ENCODE measurements around the gene PGLYRP4. TPM values are rescaled to one million over a fixed set of nuclear protein-coding genes. Genes with fewer than 3 reads are reported as not detected.

The PGLYRP4 gene
- total RNA-seq, 1 donor from 2014 or later = 0.71 TPM

DNA sequence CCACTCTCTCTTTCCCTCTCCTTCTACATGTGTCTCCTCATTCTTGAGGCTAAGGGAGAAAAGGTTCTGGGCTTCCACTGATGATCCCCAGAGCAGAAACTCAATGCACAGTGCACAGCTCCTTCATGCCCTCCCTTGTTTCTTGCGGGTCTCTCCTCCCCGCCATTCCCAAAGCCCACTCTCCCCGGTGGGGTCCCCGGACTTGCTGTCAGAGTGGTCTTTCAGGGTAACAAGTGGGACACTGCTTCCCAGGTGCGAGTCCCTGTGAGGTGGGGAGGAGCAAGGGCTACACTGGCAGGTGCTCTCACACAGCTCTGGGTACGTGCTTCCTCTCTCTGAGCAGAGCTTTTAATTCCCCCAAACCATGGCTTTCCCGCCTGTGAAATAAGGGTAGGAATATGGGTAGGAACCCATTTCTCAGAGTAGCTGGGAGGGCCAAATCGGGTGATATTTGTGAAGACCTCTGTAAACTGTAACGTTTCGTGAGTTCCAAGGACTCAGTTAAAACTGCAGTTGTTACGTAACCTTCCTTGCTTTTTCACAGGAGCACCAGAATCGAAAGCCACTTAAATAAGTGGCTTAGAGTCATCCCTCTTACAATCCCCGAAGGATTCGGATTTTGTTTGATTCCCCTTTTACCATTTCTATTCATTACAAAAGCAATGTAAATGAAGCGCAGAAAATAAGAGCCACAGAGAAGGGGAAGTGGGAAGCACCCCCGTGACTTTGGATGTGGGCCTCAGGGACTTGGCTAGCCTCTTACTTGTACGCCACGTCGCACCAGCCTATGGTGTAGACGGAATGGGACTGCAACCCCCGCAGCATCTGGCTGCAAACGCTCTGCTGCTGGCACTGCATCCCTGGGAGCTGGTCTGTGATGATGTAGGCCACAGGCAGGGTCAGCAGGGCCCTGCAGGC, 42.1 kb downstream of the PGLYRP4 start:
- Histone ChIP-seq H3K27me3 (ENCODE audit: control insufficient read depth, insufficient read depth, low read length) (no peaks in the 10 kb centered on the region), H3K4me3 (ENCODE audit: low read depth, low read length) (no peak overlapping the region), H3K36me3 (ENCODE audit: control insufficient read depth, insufficient read depth, low read length) (no peaks in the 10 kb centered on the region)
- DNase-seq (ENCODE audit: low read depth) = no peak
- TF ChIP-seq, protein P1, sequence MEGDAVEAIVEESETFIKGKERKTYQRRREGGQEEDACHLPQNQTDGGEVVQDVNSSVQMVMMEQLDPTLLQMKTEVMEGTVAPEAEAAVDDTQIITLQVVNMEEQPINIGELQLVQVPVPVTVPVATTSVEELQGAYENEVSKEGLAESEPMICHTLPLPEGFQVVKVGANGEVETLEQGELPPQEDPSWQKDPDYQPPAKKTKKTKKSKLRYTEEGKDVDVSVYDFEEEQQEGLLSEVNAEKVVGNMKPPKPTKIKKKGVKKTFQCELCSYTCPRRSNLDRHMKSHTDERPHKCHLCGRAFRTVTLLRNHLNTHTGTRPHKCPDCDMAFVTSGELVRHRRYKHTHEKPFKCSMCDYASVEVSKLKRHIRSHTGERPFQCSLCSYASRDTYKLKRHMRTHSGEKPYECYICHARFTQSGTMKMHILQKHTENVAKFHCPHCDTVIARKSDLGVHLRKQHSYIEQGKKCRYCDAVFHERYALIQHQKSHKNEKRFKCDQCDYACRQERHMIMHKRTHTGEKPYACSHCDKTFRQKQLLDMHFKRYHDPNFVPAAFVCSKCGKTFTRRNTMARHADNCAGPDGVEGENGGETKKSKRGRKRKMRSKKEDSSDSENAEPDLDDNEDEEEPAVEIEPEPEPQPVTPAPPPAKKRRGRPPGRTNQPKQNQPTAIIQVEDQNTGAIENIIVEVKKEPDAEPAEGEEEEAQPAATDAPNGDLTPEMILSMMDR (IDR thresholded peaks at IDR 0.05; ENCODE audit: insufficient read depth, low read length, poor library complexity, severe bottlenecking) = no peak

GRCh38 chr1:153305682-153306081, 43.0 kb downstream of the PGLYRP4 start:
- no peaks in the 10 kb centered on the region for H3K27me3 ChIP-seq (ENCODE audit: control insufficient read depth, insufficient read depth, low read length)

DNA sequence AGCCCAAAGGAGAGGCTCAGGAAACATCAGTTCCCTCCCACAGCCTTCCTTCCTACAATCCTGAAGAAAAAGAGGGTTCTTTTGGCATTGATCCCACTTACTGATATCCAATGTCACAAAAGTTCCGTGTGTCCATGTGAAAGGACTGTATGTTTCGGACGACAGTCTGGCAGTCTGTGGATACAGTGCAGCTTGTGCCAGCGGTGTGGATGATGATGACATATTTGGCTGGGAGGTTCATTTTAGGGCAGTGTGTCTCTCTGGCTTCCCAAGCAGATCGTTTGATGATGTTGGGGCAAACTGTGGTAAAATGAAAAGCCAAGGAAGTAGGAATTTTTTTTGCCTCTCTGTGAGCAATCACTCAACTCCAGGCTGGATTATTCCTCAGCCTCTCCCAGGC, 46.3 kb downstream of the PGLYRP4 start:
- TF ChIP-seq, protein P1 (IDR thresholded peaks at IDR 0.05; ENCODE audit: insufficient read depth, low read length, poor library complexity, severe bottlenecking) = no peak
- no peak overlapping the region for H3K4me3 ChIP-seq (ENCODE audit: low read depth, low read length)
- H3K27me3 ChIP-seq (ENCODE audit: control insufficient read depth, insufficient read depth, low read length) = no peaks in the 10 kb centered on the region
- DNase-seq (ENCODE audit: low read depth) = no peak
- no peaks in the 10 kb centered on the region for H3K36me3 ChIP-seq (ENCODE audit: control insufficient read depth, insufficient read depth, low read length)

More at GRCh38 chr1:153305682-153306081, 43.0 kb downstream of the PGLYRP4 start:
- no peak overlapping the region for H3K4me3 ChIP-seq (ENCODE audit: low read depth, low read length)
- TF ChIP-seq, protein P1 (IDR thresholded peaks at IDR 0.05; ENCODE audit: insufficient read depth, low read length, poor library complexity, severe bottlenecking) = no peak
- H3K36me3 ChIP-seq (ENCODE audit: control insufficient read depth, insufficient read depth, low read length) = no peaks in the 10 kb centered on the region
- DNase-seq (ENCODE audit: low read depth) = no peak

GRCh38 chr1:153293851-153294250, 54.8 kb downstream of the PGLYRP4 start:
- no peak overlapping the region for H3K4me3 ChIP-seq (ENCODE audit: low read depth, low read length)
- H3K27me3 ChIP-seq (ENCODE audit: control insufficient read depth, insufficient read depth, low read length) = no peaks in the 10 kb centered on the region
- TF ChIP-seq, protein P1 (IDR thresholded peaks at IDR 0.05; ENCODE audit: insufficient read depth, low read length, poor library complexity, severe bottlenecking) = no peak

DNA sequence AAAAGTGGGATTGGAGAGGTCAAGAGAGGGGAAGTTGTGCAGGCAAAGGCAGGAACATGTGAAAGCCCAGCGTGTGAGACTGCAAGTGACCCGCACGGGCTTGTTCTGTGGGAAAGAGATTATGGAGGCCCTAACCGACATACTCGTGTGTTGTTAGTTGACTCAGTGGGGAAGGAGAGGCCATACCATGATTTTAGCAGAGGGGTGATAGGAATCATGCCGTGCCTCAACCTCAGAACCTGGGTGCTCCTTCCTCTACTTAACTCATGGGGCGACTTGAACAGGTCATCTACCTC, 55.2 kb downstream of the PGLYRP4 start:
- Histone ChIP-seq H3K36me3 (ENCODE audit: control insufficient read depth, insufficient read depth, low read length) (no peaks in the 10 kb centered on the region), H3K27me3 (ENCODE audit: control insufficient read depth, insufficient read depth, low read length) (no peaks in the 10 kb centered on the region), H3K4me3 (ENCODE audit: low read depth, low read length) (no peak overlapping the region)
- TF ChIP-seq, protein P1 (IDR thresholded peaks at IDR 0.05; ENCODE audit: insufficient read depth, low read length, poor library complexity, severe bottlenecking) = no peak
- no peak for DNase-seq (ENCODE audit: low read depth)

More at GRCh38 chr1:153293851-153294250, 54.8 kb downstream of the PGLYRP4 start:
- no peak for DNase-seq (ENCODE audit: low read depth)
- H3K36me3 ChIP-seq (ENCODE audit: control insufficient read depth, insufficient read depth, low read length) = no peaks in the 10 kb centered on the region

Data from kidney epithelial cell (primary cell).